Stomach (tissue), 9 donors: ENCODE data around the gene PEPD. TPM values are rescaled to one million over a fixed set of nuclear protein-coding genes. Genes with fewer than 3 reads are reported as not detected.
"Not testable (repeated sequence)": the region's sequence is repeated elsewhere in the genome, so short reads cannot be mapped to it uniquely, and the experiment has no call there.

Experiments
- DNase-seq, 2 donors: peaks; one replicate each; pipeline versions ENCODE4 v3.0.0 to v3.0.0-alpha.2; 2013 to 2019
- H3K27ac ChIP-seq, 5 donors: fragments of 200-600 bp in 4 of 5; sonication (generic) in 4 of 5; one replicate each; pipeline ENCODE4 v1.5.1; 2013 to 2019; ENCODE audit warnings: mild to moderate bottlenecking in 1 of 5, moderate library complexity in 1 of 5
- H3K27me3 ChIP-seq, 3 donors: fragments of 200-600 bp; sonication (generic); one replicate each; pipeline ENCODE4 v1.5.1; 2017 to 2019; ENCODE audit warnings: mixed run types in 1 of 3
- H3K36me3 ChIP-seq, 4 donors: fragments of 200-600 bp; sonication (generic); 1 replicate in 3 of 4; 2 replicates in 1 of 4; pipeline ENCODE4 v1.5.1; 2016 to 2019
- H3K4me1 ChIP-seq, 4 donors: fragments of 200-600 bp; sonication (generic); one replicate each; pipeline ENCODE4 v1.5.1; 2016 to 2019
- H3K4me3 ChIP-seq, 4 donors: fragments of 200-600 bp; sonication (generic) in 3 of 4; one replicate each; pipeline ENCODE4 v1.5.1; 2016 to 2019; ENCODE audit warnings: mild to moderate bottlenecking in 1 of 4
- H3K9me3 ChIP-seq, 4 donors: fragments of 200-600 bp; sonication (generic); one replicate each; pipeline ENCODE4 v1.5.1; 2016 to 2019
- CTCF ChIP-seq, 7 experiments: fragments of 450-650 bp in 4 of 7; fragments of 200-600 bp in 3 of 7; sonication (generic) in 3 of 7; IDR thresholded peaks; one replicate each; pipeline ENCODE4 v1.5.1; 2016 to 2019; ENCODE audit warnings: antibody characterized with exemption in 7 of 7, control low read depth in 2 of 7, mild to moderate bottlenecking in 1 of 7
- EP300 ChIP-seq: sonication (generic); formaldehyde crosslinking; IDR thresholded peaks from one replicate; pipeline ENCODE4 v1.6.1; 2017; ENCODE audit warnings: antibody characterized with exemption
- POLR2A ChIP-seq, 4 donors: fragments of 450-650 bp; IDR thresholded peaks; one replicate each; pipeline ENCODE4 v1.6.1; 2016; ENCODE audit warnings: antibody characterized with exemption in 4 of 4, control low read depth in 2 of 4, mild to moderate bottlenecking in 1 of 4, moderate library complexity in 1 of 4
- POLR2AphosphoS5 ChIP-seq, 3 donors: sonication (generic); formaldehyde crosslinking; IDR thresholded peaks; one replicate each; pipeline ENCODE4 v1.6.1; 2016; ENCODE audit warnings: antibody characterized with exemption in 3 of 3
- WGBS, 5 donors: extraction: QIAGEN DNeasy Blood & Tissue Kit in 3 of 5; methylation state at CpG; one replicate each; pipeline versions ENCODE4 v1.1.5 to v1.1.7; 2013 to 2018; 5-methylcytosine and 5-hydroxymethylcytosine counted together
- intact Hi-C: fragments of 100-400 bp; cut with DNase I; formaldehyde crosslinking; loops from one replicate; pipeline ENCODE4 v1.15.1; 2023; ENCODE audit warnings: low total_unique reads
- polyA plus RNA-seq, 3 donors: library from polyadenylated mRNA; stranded (reverse); fragments of 200-250 nt; gene quantifications; one replicate each; pipeline ENCODE4 v1.2.3, GENCODE V29; 2013
- total RNA-seq, 5 donors: library from RNA; depleted of rRNA; stranded (reverse); fragments of >200 nt; gene quantifications; one replicate each; pipeline versions ENCODE4 v1.1.0 to v1.2.3, GENCODE V29; 2014 to 2016
- donor health status: healthy with polysubstance abuse.
- donor health status: Bipolar disorder and iron deficiency.
- donor health status: healthy.

The PEPD gene
- total and polyA plus RNA-seq, 8 donors, result 8.8 to 99.4 (median 42.7) TPM

GRCh38 chr19:33481863-33482262, 39.7 kb downstream of the PEPD start:
- no peak for TF ChIP-seq POLR2AphosphoS5 (IDR thresholded peaks at IDR 0.05)
- Histone ChIP-seq H3K4me3 (no peak overlapping the region), H3K27ac (no peak overlapping the region), H3K4me1 (no peaks in the 10 kb centered on the region), H3K9me3 (peaks cover 0 to 10% (median 3%) of the 10 kb centered on the region in 4 donors), H3K36me3 (peaks cover 5 to 61% (median 28%) of the 10 kb centered on the region in 4 donors), H3K27me3 (no peaks in the 10 kb centered on the region)
- 91 to 94% (median 92%) methylated on average over 4 of the region's 4 CpGs for WGBS, 5 donors
- intact Hi-C loops, result no loop called here
- no peak for DNase-seq

GRCh38 chr19:33479570-33479969, 42.0 kb downstream of the PEPD start:
- H3K27ac ChIP-seq, result not testable (repeated sequence)

GRCh38 chr19:33477781-33478180, 43.8 kb downstream of the PEPD start:
- peaks cover 7 to 70% (median 54%) of the 10 kb centered on the region in 4 donors for H3K36me3 ChIP-seq
- DNase-seq, result no peak
- WGBS, 5 donors, result 83 to 89% (median 85%) methylated on average over 10 of the region's 10 CpGs
- intact Hi-C loops, result no loop called here
- no peak overlapping the region for H3K4me3 ChIP-seq
- H3K27me3 ChIP-seq, result no peaks in the 10 kb centered on the region
- no peak overlapping the region for H3K27ac ChIP-seq
- H3K9me3 ChIP-seq, result no peaks in the 10 kb centered on the region
- TF ChIP-seq EP300 (no peak), POLR2AphosphoS5 (IDR thresholded peaks at IDR 0.05) (no peak), CTCF (IDR thresholded peaks at IDR 0.05) (no peak), POLR2A (IDR thresholded peaks at IDR 0.05) (no peak)
- H3K4me1 ChIP-seq, result no peaks in the 10 kb centered on the region

More at GRCh38 chr19:33479570-33479969, 42.0 kb downstream of the PEPD start:
- intact Hi-C loops, H3K4me3 ChIP-seq, H3K27me3 ChIP-seq, H3K4me1 ChIP-seq, H3K9me3 ChIP-seq, DNase-seq: not testable (repeated sequence)
- 95 to 99% (median 99%) methylated on average over 2 to 3 of the region's 3 CpGs for WGBS, 5 donors
- peaks cover 7 to 72% (median 47%) of the 10 kb centered on the region in 4 donors for H3K36me3 ChIP-seq

- intact Hi-C loops, result no loop called here
- TF ChIP-seq CTCF (IDR thresholded peaks at IDR 0.05), result no peak
- TF ChIP-seq POLR2AphosphoS5 (IDR thresholded peaks at IDR 0.05), result no peak
- TF ChIP-seq POLR2A (IDR thresholded peaks at IDR 0.05), result no peak
- no peak for TF ChIP-seq EP300
- H3K27me3 ChIP-seq, result no peaks in the 10 kb centered on the region
- H3K9me3 ChIP-seq, result no peaks in the 10 kb centered on the region
- DNase-seq, result no peak
- peaks cover 7 to 73% (median 57%) of the 10 kb centered on the region in 4 donors for H3K36me3 ChIP-seq
- WGBS, 5 donors, result 94 to 98% (median 97%) methylated on average over 11 of the region's 11 CpGs
- H3K4me3 ChIP-seq, result no peak overlapping the region
- H3K4me1 ChIP-seq, result no peaks in the 10 kb centered on the region
- no peak overlapping the region for H3K27ac ChIP-seq
Observed at GRCh38 chr19:33476151-33476707, 45.4 kb downstream of the PEPD start.

- H3K4me1 ChIP-seq, result no peaks in the 10 kb centered on the region
- H3K9me3 ChIP-seq, result no peaks in the 10 kb centered on the region
- intact Hi-C loops, result no loop called here
- H3K27me3 ChIP-seq, result no peaks in the 10 kb centered on the region
- 61 to 84% (median 81%) methylated on average over 6 of the region's 6 CpGs for WGBS, 5 donors
- H3K4me3 ChIP-seq, result no peak overlapping the region
- no peak for DNase-seq
- TF ChIP-seq POLR2A (IDR thresholded peaks at IDR 0.05) (no peak), CTCF (IDR thresholded peaks at IDR 0.05) (no peak), POLR2AphosphoS5 (IDR thresholded peaks at IDR 0.05) (no peak), EP300 (no peak)
- H3K36me3 ChIP-seq, result peaks cover 7 to 64% (median 53%) of the 10 kb centered on the region in 4 donors
- H3K27ac ChIP-seq, result no peak overlapping the region
Observed at GRCh38 chr19:33473653-33474305, 47.8 kb downstream of the PEPD start.
